ENCODE measurements around the gene ITPK1.

- TF ChIP-seq POLR2A (IDR thresholded peaks at IDR 0.05) (no peak), CTCF (IDR thresholded peaks at IDR 0.05) (no peak)
Observed at GRCh38 chr14:92929689-92930608, 185.8 kb downstream of the ITPK1 start.
